Right lobe of liver (tissue), 4 donors: Measurements from ENCODE around the gene ARSG.

Experiments used
- CTCF ChIP-seq, 4 donors: fragments of 200-600 bp in 3 of 4; fragments of 450-650 bp in 1 of 4; IDR thresholded peaks; one replicate each; pipeline versions ENCODE4 v1.5.1 to v1.8.0; 2016 to 2022; ENCODE audit warnings: antibody characterized with exemption in 4 of 4, mild to moderate bottlenecking in 2 of 4
- POLR2A ChIP-seq: fragments of 450-650 bp; IDR thresholded peaks from one replicate; pipeline ENCODE4 v1.6.1; 2017; ENCODE audit warnings: antibody characterized with exemption, mild to moderate bottlenecking
- donor health status: DM: no; HTN: no; CAD: no.
- donor health status: DM: no; HTN: no; CAD: no.
- donor health status: DM: no; HTN: yes; CAD: no.

DNA sequence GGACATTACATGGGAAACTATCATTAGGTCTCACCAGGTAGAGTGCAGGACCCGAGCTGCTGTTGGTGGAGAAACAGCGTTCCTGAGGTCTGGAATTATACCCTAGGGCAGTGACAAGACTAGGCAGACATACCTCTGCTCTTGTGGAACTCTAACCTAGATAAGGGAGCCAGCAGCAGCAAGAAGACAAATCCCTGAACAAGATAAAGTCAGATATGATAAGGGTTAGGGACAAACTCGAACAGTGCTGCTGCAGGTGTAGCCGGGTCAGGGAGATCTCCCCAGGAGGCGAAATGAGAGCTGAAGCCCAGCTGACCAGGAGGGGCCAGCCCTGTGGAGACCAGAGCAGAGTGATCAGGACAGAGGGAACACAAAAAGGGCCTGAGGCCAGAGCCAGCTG lies 34.7 kb downstream of the ARSG start:
- no peak for TF ChIP-seq POLR2A
- TF ChIP-seq CTCF (IDR thresholded peaks at IDR 0.05) = no peak
